GM21447 (cell line): ENCODE measurements around the gene MBNL2.

Experiments
- ATAC-seq: cut with Tn5 transposase; IDR thresholded peaks from one replicate; pipeline ENCODE4 v1.9.1; 2021; ENCODE audit not compliant: unreplicated experiment

MBNL2 gene

GRCh38 chr13:97231829-97232196, 9.7 kb downstream of the MBNL2 start:
- no peak for ATAC-seq

GRCh38 chr13:97233499-97233898, 11.4 kb downstream of the MBNL2 start:
- no peak for ATAC-seq

GRCh38 chr13:97234236-97234635, 12.1 kb downstream of the MBNL2 start:
- no peak for ATAC-seq

- no peak for ATAC-seq
These were observed 12.6 kb downstream of the MBNL2 start for GRCh38 chr13:97234742-97235141.

GRCh38 chr13:97235549-97236231, 13.6 kb downstream of the MBNL2 start:
- ATAC-seq: no peak

- ATAC-seq: no peak
These were observed 15.3 kb downstream of the MBNL2 start for GRCh38 chr13:97237388-97237787.

- no peak for ATAC-seq
These were observed 16.3 kb downstream of the MBNL2 start for GRCh38 chr13:97238432-97238831.

- ATAC-seq: no peak
These were observed 16.8 kb downstream of the MBNL2 start for GRCh38 chr13:97238883-97239282.

- ATAC-seq: no peak
These were observed 17.2 kb downstream of the MBNL2 start for GRCh38 chr13:97239306-97239705.

GRCh38 chr13:97239943-97240787, 18.0 kb downstream of the MBNL2 start:
- ATAC-seq: no peak

- no peak for ATAC-seq
These were observed 18.9 kb downstream of the MBNL2 start for GRCh38 chr13:97240788-97241734.

- ATAC-seq: no peak
These were observed 19.6 kb downstream of the MBNL2 start for GRCh38 chr13:97241761-97242160.

- ATAC-seq: no peak
These were observed 20.8 kb downstream of the MBNL2 start for GRCh38 chr13:97242755-97243497.

- ATAC-seq: no peak
These were observed 22.0 kb downstream of the MBNL2 start for GRCh38 chr13:97243915-97244781.

GRCh38 chr13:97245011-97245410, 22.9 kb downstream of the MBNL2 start:
- no peak for ATAC-seq

GRCh38 chr13:97246596-97247158, 24.5 kb downstream of the MBNL2 start:
- ATAC-seq: no peak

GRCh38 chr13:97248243-97248642, 26.1 kb downstream of the MBNL2 start:
- ATAC-seq: no peak

- ATAC-seq: no peak
These were observed 27.1 kb downstream of the MBNL2 start for GRCh38 chr13:97249093-97249795.
